A172 (cell line): ENCODE measurements around the gene NEURL1B. TPM values are rescaled to one million over a fixed set of nuclear protein-coding genes. Genes with fewer than 3 reads are reported as not detected.
"Not testable (repeated sequence)": the region's sequence is repeated elsewhere in the genome, so short reads cannot be mapped to it uniquely, and the experiment has no call there.

Experiments used
- DNase-seq: peaks from one replicate; pipeline ENCODE4 v3.0.0-alpha.2; 2015; ENCODE audit warnings: low spot score
- total RNA-seq: library from RNA; depleted of rRNA; stranded (reverse); fragments of >200 nt; shearing (Covaris generic); gene quantifications from 2 replicates; pipeline ENCODE4 v1.2.3, GENCODE V29; 2014

The NEURL1B gene
- total RNA-seq, 1 experiment from 2014 or later, result 7.2 TPM

DNA sequence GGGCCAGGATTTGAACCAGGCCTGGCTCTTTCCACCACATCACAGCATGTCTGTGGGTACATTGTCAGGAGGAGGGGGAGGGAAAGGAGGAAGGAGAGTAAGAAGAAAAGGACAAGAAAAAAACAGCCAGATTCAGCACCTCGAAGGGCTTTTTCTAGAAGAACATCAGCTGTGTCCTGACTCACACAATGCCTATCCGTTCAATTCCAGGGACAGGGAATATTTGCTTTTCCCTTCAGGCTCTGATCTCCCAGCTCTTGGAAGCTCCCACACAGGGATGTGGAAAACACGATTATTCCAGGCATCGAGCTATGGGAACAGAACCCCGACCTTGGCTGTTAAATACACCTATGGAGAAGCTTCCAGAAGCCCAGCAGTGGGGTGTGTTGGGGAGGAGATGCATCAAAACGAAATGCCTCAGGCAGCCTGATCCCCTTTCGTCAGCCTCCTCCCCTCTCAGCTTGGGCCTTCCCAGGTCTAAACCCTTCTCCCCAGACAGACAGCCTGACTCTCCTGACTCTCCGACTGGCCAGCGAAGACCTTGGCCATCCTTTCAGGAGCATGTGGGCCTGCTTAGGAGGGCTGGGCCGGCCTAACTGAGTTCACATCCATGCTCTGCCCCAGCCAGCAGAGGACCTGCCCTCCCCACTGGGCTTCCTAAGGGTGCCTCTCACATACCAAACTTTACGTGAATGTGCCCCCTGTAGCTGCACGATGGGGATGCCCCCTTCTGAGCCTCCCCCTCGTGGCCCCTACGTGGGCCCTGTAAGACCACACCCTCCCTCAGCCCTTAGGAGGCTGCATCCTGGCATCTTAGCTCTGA is 54.4 kb downstream of the NEURL1B start:
- DNase-seq, result no peak

DNA sequence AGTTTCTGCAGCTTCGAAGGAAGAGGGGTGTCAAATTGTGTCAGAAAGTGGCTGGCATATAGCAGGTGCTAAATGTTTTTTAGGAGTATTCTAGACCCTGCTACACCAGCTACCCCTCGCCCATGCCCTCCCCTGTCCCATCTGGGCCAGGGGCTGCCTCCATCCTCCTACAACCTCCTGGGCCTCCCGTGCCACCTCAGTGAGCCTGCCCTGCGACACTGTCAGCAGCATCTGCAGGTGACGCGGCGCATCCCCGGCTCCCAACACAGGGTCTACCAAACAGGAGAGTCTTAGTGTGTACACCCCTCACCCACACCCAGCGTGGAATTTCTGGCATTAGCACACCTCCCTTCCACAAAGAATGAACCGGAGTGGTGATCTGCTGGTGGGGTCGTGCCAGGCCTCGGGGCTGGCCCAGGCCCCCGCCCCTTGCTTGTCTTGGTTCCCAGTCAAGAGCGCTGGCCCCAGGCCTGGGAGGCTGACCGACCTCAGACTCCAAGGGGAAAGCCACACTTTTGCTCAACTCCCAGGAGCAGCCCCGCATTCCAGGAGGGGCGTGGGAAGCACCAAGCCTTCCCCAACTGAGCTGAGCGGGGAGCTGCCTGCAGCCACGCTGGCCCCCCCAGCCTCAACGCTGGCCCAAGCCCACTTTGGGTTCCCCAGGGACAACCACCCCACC is 55.2 kb downstream of the NEURL1B start:
- no peak for DNase-seq

DNA sequence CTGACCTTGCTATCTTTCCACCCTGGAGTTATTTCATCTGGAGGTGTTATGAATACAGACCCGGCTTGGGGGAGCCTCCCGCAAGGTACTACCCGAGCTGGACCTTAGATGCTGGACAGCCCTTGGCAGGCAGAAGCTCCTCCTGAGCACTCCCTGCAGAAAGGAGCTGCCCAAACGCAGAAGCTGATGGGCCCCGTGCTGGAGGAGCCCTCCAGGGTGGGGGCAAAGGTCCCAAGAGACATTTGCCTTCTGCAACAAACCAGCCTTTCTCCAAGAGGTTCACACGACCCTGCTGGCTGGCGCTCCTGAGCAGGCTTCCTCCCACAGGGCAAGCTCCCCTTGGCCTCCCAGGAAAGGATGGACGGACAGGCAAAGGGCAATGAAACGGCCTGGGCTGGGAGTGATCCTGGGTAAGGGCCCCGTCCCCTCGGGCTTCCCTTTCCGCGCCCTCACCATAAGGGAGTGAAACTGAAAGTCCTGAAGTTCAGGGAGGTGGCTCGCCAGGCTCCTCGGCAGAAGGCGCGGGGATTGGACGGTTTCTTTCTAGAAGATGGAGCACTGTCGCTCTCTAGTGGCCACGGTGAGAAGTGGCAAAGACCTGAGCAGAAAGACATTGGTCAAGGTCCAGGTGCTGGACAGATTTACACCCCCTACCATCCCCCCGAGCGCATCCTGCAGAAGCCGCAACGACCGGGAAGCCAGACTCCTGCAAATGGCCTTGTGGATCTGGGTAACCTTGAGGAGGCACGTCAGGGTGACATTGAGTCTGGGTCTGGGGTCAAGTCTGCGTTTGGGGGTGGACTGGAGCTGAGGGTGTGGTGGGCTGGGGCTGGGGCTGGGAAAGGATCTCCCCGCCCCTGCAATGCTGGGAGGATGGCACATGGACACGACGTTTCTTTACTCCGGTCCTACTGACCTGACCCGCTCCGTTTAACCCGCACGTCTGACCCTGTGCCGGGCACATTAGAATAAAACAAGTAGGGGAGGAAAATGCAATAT is 56.4 kb downstream of the NEURL1B start:
- DNase-seq, result peak; percentile 84

DNA sequence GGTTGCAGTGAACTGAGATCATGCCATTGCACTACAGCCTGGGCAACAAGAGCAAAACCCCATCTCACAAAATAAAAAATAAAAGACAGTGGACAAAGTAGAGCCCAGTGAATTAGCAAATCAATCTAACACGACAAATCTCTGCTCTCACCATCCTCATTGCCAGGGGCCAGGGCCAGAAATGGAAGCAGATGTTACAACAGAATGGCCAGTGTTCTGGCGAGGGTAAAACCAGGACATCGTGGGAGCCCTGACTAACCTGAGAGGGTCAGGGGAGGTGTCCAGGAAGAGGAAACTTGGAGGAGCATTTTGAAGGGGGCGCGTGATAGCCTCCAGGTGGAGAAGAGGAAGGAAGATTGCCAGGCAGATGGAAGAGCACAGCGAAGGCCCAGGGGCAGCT is 58.4 kb downstream of the NEURL1B start:
- no peak for DNase-seq

DNA sequence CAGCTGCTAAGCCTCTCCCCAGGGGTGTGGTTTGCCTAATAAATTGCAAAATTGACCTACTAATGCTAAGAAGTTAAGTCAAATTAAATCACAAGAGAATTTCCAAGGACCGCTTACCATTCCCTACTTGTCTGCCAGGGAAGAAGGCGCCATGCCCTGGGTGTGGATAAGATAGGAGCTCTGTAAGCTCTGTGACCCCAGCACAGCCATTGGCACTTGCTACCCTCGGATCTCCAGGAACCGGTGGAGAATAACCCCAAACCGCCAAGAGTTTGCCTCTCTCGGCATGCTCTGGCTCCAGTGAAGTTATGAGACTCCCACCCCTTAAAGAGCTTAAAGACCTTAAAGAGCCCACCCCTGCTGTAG is 58.9 kb downstream of the NEURL1B start:
- no peak for DNase-seq

DNA sequence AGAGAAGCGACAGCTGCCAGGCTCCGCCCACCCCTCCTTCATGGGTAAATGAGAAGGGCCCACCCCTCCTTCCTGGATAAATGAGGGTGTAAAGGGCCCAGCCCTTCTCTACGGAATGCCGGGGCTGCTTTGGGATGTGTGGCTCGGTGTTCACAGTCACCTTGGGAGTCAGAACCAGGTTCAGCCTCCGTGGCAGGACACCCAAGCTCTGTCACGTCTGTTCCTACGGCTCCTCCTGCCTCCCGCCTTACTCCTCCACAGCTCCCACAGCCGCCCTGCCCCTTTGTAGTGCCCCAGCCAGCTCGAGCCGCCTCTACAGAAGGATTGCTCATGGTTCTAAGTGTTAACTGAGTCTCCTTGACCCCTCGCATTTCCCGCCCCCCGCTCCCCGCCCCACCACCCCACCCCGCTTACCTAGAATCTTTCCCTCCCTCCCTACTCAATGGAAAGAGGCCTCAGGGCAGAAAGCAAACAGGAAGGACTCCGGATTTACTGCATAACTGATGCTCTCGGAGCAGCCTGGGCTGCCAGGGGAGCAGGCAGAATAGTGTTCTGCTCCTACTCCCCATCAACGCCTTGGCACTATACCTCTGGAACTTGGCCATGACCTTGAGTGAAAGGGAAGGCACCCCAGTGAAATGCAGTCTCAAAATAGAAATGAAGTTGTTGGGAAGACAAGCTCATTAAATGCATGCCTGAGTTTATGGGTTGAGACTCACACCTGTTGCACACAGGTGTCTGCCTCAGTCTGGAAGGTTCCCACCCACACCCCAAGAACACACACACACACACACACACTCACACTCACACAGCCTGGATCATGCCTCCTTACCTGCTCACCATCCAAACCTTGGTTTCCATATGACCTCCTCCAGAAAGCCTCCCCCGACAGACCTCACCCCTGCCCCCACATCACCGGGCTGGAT is 59.6 kb downstream of the NEURL1B start:
- no peak for DNase-seq

DNA sequence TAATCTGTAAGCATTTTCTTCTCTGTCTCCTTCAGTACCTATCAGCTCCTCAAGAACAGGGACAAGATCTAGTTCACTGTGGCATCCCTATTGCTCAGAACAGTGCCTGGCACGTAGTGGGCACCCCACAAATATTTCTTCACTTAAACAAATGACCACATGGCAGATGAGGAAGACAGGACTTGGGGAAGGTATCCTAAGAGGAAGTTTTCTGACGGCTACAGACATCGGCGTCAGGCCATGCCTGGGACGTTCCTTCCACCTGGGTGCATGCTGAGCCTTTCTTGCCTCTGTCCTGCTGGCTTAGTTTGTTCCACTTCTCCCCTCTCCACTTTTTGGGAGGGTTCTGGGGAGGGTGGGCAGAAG is 60.2 kb downstream of the NEURL1B start:
- DNase-seq, result no peak

DNA sequence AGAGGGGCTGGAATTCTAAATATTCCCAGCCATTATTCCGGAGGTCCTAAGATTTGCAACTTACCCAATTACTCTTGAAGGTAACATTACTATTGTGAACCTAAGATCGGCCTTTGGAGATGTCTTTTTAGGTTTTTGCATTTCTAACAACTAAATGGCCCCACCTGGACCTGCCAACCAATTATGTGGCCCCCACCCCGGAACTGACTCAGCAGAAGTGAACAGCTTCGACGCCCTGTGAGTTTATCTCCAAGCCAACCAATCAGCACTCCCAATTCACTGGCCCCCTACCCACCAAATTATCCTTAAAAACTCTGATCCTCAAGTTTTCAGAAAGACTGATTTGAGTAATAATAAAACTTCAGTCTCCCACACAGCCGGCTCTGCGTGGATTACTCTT is 62.9 kb downstream of the NEURL1B start:
- no peak for DNase-seq

DNA sequence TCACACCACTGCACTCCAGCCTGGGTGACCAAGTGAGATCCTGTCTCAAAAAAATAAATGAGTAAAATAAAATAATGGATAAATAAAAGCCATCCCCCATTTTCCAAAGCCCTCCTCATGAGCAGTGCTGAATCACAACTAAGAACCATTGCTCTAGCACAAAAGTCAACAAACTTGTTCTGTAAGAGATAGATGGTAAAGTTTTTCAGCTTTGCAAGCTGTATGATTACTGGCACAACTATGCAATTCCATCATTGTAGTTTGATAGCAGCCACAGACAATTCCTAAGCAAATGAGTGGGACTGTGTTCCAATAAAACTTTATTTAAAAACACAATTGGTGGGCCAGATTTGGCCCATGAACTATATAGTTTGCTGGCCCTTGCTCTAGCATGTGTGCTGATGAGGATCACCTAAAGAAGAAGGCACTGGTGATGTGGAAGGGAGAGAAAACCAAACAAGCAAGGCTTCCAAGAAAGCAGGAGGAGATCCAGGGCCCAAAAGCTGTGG is 64.6 kb downstream of the NEURL1B start:
- DNase-seq, result no peak

DNA sequence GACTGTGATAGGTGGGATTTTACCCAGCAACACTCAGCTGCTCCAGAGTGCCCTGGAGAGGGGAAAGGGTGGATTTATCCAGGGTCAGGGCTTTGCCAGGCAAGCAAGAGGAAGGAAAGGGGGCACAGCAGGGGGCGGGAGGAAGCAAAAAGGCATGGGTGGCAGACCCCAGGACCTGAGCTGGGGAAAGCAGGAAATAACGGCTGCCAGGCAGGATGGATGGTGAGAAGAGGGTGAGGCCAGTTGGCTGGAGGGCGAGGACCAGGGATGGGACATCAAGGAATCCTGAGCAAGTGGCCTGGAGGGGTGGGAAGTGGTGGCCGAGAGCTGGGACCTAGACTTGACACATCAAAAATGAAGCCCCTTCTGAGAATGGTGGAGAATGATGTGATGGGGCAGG is 65.7 kb downstream of the NEURL1B start:
- DNase-seq, result no peak

DNA sequence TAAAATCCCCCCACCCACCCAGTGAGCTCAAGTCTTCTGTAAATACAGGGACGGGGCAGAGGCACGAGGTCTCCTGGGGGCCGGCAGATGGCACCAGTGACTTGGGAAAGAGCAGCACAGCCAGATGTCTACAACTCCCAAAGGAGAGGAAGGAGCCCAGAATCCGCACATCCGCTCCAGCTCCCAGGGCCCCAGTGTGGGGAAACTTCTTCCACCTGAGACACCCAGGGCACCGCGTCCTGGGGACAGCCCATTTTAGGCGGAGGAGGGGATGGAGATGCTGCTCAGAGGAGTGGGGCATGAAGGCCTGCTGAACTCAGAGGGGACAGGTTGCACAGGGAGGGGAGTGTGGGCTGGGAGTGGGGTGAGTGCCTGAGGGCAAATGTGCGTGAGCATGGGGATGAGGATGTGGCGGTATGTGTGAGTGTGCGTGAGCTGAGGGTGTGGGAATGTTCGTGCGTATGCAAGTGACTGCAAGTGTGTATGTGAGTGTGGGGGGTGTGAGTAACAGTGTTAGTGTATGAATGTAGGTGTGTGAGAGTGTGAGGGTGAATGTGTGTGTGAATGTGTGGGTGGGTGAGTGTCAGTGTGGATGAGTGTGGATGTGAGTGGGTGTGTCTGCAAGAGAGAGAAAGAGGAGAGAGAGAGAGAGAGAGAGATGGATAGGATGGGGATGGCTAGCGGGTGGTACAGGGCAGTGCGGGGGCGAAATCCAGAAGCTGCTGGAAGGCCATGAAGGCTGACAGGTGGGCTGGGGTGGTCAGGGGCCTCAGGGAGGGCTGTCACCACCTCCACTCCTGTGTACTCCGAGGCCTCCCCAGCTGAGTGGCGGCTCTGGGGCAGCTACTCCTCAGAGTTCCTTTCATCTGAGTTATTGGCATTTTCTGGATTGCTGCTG is 66.5 kb downstream of the NEURL1B start:
- peak; percentile 79 for DNase-seq

DNA sequence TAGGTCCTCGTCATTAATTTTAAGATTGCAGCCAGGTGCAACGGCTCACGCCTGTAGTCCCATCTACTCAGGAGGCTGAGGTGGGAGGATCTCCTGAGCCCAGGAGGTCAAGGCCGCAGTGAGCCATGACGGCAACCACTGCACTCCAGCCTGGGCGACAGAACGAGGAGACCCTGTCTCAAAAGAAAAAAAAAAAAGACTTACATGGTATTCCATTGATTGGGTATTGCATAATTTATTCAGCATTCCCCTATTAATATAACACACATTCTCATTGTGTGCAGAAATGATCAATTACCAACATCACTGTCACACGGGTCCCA is 67.1 kb downstream of the NEURL1B start:
- DNase-seq, result no peak

DNA sequence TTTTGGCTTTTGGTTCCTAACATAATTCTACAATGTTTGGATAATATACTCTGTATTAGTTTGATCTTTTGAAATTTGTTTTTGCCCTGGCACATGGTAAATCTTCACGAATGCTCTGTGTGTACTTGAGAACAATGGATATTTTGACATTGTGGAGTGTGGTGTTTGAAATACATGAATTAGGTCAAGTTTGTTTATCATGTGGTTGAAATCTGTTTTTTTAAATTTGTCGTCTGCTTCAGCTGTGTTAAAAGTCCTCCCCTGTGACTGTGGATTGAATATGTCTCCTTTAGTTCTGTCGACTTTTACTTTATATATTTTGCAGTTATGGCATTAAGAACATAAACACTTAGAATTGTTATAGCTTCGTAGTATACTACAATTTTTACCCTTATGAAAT is 69.6 kb downstream of the NEURL1B start:
- DNase-seq, result no peak

DNA sequence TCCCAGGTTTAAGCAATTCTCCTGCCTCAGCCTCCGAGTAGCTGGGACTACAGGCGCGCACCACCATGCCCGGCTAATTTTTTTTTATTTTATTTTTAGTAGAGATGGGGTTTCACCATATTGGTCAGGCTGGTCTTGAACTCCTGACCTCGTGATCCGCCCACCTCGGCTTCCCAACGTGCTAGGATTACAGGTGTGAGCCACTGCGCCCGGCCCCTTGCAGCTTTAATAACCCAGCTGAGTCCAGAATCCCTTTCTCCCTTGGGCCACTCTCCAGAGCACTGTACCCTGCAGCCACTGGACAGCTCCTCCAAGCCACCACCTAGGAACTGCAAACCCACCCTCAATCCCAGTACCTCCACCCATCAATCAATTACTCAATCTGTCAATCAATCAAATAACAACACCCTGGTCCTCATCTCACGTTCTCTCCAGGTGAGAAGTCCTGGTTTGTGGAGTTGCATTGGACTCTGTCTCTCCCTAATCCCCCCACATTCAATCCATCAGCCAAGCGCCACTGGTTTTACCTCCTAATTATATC is 70.3 kb downstream of the NEURL1B start:
- DNase-seq, result not testable (repeated sequence)

DNA sequence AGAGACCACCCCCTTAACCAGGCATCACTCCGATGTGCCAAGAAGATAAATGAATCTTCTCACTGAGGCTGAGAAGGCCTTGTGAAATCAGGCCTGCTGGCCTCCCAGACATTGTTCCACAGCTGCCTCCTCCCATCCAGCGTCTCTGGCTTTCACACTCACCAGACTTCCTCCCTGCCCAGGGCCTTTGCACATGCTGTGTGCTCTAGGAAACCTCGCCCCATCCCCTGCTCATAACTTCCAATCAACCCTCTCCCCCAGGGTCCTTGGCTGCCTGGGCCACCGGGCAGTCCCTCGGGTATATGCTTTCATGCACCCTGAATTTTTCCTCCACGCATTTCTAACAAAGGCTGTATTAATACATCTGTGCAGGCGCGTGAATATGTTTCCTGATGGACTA is 71.5 kb downstream of the NEURL1B start:
- no peak for DNase-seq

DNA sequence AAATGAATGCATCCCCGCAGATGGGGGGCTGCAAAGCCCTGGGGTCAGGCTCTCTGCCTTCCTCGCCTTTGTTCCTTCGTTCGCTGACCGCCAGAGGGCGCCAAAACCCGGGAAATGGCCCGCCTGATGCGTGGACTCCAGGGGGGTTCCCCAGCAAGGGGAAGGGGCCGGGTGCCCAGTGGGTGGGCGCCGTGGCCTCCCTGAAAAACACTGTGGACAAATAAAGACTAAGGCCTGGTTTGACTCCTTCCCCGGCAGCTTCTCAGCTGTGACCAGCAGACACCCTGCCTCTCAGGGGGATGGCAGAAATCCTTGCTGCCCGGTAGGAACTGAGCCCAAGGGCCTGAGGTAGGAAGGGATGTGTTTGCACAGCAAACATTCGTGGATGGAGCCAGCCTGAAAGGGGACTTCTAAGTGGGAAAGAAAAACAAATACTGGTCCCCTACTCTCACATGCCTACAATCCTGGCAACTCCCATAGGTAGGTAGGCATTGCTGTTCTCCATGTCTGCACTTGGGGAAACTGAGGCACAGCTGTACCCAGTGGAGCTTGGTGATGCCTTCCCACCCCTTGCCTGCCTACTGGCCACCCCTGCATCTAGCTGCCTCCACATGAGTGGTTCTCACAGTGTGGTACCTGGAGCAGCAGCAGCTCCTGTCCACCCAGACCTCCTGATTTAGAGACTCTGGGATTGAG is 72.2 kb downstream of the NEURL1B start:
- no peak for DNase-seq

DNA sequence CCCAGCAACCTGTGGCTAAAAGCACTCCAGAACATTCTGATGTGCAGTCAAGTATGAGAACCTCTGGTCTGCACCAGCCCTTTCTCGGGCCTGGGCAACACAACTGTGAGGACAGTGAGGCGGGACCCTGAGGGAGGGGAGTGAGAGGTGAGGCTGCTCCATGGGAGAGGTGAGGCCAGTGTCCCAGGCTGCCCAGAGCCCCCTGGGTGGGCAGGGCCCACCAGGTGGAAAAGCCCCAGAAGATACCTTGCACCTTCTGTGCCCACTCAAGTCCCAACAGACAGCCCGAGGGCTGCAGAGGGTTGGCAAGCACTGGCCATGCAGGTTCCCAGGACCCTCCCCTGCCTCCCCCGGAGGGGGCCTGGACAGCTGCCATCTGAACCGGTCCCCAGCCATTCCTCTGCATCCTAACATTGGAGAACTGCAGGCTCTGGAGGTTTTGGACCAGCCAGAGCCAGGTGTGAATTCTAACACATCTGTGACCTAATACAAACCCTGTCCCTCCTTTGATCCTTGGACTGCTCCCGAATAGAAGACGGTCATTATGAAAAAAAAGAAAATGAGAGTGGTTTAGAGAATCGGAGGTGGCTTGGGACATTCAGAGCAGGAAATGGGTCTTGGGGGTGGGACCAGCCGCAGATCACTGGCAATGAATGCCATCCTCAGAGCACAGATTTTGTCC is 72.9 kb downstream of the NEURL1B start:
- no peak for DNase-seq
